PC-9 (cell line): Measurements from ENCODE around the gene ARID4A. TPM values are rescaled to one million over a fixed set of nuclear protein-coding genes. Genes with fewer than 3 reads are reported as not detected.
"Not testable (repeated sequence)": the region's sequence is repeated elsewhere in the genome, so short reads cannot be mapped to it uniquely, and the experiment has no call there.

Experiments used
- BruUV-seq: library from RNA; stranded (reverse); fragments of 400-500 nt; replicated peaks from 2 replicates; lab custom pipeline; 2021; lab: Mats Ljungman, UMichigan
- CTCF ChIA-PET: fragments of 300-600 bp; sonication (Branson Sonifier 250); formaldehyde crosslinking; loops from one replicate; lab custom pipeline; 2022; ENCODE audit warnings: antibody characterized with exemption; lab: Charles Lee
- POLR2A ChIA-PET: fragments of 300-600 bp; sonication (Branson Sonifier 250); formaldehyde crosslinking; loops from one replicate; lab custom pipeline; 2022; ENCODE audit warnings: antibody characterized with exemption; ENCODE audit not compliant: unreplicated experiment; lab: Charles Lee
- DNase-seq, 2 experiments: peaks; one replicate each; pipeline versions ENCODE4 v3.0.0 to v3.0.0-alpha.2; 2015 to 2022; ENCODE audit warnings: mixed read lengths in 1 of 2
- H2AFZ ChIP-seq: fragments of 200-600 bp; sonication (generic); 2 replicates; pipeline ENCODE4 v1.8.1; 2017; ENCODE audit warnings: antibody characterized with exemption
- H3F3A ChIP-seq: fragments of 200-600 bp; sonication (generic); 2 replicates; pipeline ENCODE4 v1.8.1; 2017; ENCODE audit warnings: antibody characterized with exemption, mild to moderate bottlenecking, low read depth; ENCODE audit not compliant: insufficient read depth
- H3K27ac ChIP-seq: fragments of 200-600 bp; sonication (generic); 2 replicates; pipeline ENCODE4 v1.6.1; 2016; ENCODE audit warnings: mixed run types
- H3K27me3 ChIP-seq: fragments of 200-600 bp; sonication (generic); 2 replicates; pipeline ENCODE4 v1.6.1; 2016; ENCODE audit warnings: low read depth, mixed run types; ENCODE audit not compliant: insufficient read depth
- H3K36me3 ChIP-seq: fragments of 200-600 bp; sonication (generic); 2 replicates; pipeline ENCODE4 v1.6.1; 2016; ENCODE audit warnings: low read depth, mixed run types
- H3K4me1 ChIP-seq: fragments of 200-600 bp; sonication (generic); replicated peaks from 2 replicates; pipeline ENCODE4 v1.6.1; 2016; ENCODE audit warnings: mixed run types; ENCODE audit not compliant: insufficient read depth
- H3K4me2 ChIP-seq: fragments of 200-600 bp; sonication (generic); 2 replicates; pipeline ENCODE4 v1.6.1; 2017; ENCODE audit warnings: mixed run types
- H3K4me3 ChIP-seq: fragments of 200-600 bp; sonication (generic); 2 replicates; pipeline ENCODE4 v1.6.1; 2016; ENCODE audit warnings: mixed run types
- H3K79me2 ChIP-seq: fragments of 200-600 bp; sonication (generic); 2 replicates; pipeline ENCODE4 v1.6.1; 2017; ENCODE audit warnings: low read depth, mixed run types
- H3K9me2 ChIP-seq: fragments of 200-600 bp; sonication (generic); 2 replicates; pipeline ENCODE4 v1.8.1; 2017; ENCODE audit warnings: mild to moderate bottlenecking; ENCODE audit not compliant: insufficient read depth
- H3K9me3 ChIP-seq: fragments of 200-600 bp; sonication (generic); 2 replicates; pipeline ENCODE4 v1.8.1; 2016; ENCODE audit warnings: low read depth; ENCODE audit not compliant: insufficient read depth
- H4K20me1 ChIP-seq: fragments of 200-600 bp; sonication (generic); 2 replicates; pipeline ENCODE4 v1.8.1; 2017; ENCODE audit not compliant: insufficient read depth
- EZH2 ChIP-seq: fragments of 200-600 bp; sonication (generic); IDR thresholded peaks from 2 replicates; pipeline ENCODE4 v1.8.0; 2017; ENCODE audit warnings: antibody characterized with exemption, low read depth
- intact Hi-C: fragments of 100-400 bp; cut with micrococcal nuclease; formaldehyde crosslinking; loops from one replicate; pipeline ENCODE4 v1.10.0; 2022; ENCODE audit not compliant: unreplicated experiment
- total RNA-seq: library from RNA; stranded (reverse); gene quantifications from 2 replicates; pipeline ENCODE4 v1.2.3, GENCODE V29; 2021
- TF ChIP-seq, protein P1 (sequence below): fragments of 200-600 bp; sonication (generic); conservative IDR thresholded peaks from 2 replicates; pipeline ENCODE4 v1.6.1; 2017; ENCODE audit warnings: mixed run types, antibody characterized with exemption, mild to moderate bottlenecking, moderate library complexity

The ARID4A gene
- total RNA-seq, 1 experiment from 2014 or later = 22.2 TPM

DNA sequence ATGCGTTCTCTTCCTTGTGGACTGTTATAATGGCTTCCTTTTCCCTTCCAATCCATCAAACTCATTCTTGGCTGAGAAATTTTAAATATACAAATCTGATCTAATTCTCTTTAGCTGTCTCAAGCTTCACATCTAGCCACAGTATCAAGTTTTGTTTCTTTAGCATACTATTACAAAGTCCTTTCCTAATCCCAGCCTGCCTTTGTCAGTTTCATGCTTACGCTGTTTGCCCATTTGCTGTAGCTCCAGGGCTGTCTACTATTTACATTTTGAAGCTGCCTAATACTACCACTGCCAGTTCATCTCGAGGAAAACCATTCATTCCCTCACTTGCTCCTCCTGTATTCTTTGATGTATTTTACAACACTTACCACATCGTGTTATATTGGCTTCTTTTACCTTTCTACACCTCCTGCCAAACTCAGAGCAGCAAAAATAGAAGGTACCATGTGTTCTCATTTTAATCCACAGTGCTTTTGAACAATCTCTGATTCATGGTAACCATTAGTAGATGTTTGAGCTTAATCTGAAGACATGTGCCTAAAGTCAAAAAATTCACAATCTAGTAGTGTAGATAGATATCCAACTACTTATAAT lies 42.9 kb downstream of the ARID4A start:
- no peaks in the 10 kb centered on the region for H3K79me2 ChIP-seq
- no peak for TF ChIP-seq EZH2
- TF ChIP-seq, protein P1, sequence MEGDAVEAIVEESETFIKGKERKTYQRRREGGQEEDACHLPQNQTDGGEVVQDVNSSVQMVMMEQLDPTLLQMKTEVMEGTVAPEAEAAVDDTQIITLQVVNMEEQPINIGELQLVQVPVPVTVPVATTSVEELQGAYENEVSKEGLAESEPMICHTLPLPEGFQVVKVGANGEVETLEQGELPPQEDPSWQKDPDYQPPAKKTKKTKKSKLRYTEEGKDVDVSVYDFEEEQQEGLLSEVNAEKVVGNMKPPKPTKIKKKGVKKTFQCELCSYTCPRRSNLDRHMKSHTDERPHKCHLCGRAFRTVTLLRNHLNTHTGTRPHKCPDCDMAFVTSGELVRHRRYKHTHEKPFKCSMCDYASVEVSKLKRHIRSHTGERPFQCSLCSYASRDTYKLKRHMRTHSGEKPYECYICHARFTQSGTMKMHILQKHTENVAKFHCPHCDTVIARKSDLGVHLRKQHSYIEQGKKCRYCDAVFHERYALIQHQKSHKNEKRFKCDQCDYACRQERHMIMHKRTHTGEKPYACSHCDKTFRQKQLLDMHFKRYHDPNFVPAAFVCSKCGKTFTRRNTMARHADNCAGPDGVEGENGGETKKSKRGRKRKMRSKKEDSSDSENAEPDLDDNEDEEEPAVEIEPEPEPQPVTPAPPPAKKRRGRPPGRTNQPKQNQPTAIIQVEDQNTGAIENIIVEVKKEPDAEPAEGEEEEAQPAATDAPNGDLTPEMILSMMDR = no peak
- no TSS peak for BruUV-seq
- intact Hi-C loops = no loop called here
- CTCF ChIA-PET = no interaction called here
- H3K9me2 ChIP-seq = no peaks in the 10 kb centered on the region
- DNase-seq = no peak
- H3K27ac ChIP-seq = no peak overlapping the region
- no peaks in the 10 kb centered on the region for H3K9me3 ChIP-seq
- H3K36me3 ChIP-seq = no peaks in the 10 kb centered on the region
- no peaks in the 10 kb centered on the region for H3F3A ChIP-seq
- no peak overlapping the region for H3K4me2 ChIP-seq
- POLR2A ChIA-PET = no interaction called here
- no peaks in the 10 kb centered on the region for H3K4me1 ChIP-seq
- no peak overlapping the region for H2AFZ ChIP-seq
- no peak overlapping the region for H3K4me3 ChIP-seq
- no peaks in the 10 kb centered on the region for H3K27me3 ChIP-seq
- H4K20me1 ChIP-seq = no peaks in the 10 kb centered on the region

- H3K9me2 ChIP-seq, CTCF ChIA-PET, intact Hi-C loops, H3K4me2 ChIP-seq, H3K9me3 ChIP-seq, H3K27me3 ChIP-seq, H3K36me3 ChIP-seq, H4K20me1 ChIP-seq, POLR2A ChIA-PET, H3K27ac ChIP-seq, H3K4me3 ChIP-seq, H3F3A ChIP-seq, H2AFZ ChIP-seq, DNase-seq, H3K79me2 ChIP-seq, BruUV-seq, H3K4me1 ChIP-seq: not testable (repeated sequence)
These were observed 45.2 kb downstream of the ARID4A start for GRCh38 chr14:58343535-58343934.

DNA sequence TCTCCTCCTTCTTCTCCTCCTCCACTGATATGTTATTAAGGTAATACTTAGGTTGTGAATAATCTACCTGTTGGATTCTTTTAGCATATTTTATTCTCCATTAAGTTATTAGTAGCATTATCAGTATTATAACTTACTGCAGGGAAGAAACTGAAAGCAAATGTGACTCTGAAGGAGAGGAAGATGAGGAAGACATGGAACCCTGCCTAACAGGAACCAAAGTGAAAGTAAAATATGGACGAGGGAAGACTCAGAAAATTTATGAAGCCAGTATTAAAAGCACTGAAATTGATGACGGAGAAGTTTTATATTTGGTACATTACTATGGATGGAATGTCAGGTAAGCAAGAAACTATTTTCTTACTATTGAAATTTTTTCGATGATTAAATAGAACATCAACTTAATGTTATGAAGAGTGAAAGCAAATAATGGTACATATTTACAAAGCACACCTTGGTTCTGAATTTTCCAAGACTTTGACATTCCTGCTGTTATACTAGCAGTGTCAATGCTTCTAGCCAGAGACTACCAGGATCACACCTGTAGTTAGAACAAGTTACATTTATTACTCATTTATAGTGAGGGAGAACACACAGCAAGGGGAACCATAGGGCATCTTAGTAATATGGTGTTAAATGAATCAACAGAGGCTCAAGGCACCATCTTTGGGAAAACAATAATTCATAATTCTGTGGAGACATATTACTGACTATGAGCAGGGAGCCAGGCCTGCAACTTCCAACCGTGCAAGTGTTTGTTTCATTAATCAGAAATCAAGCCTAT lies 55.4 kb downstream of the ARID4A start:
- no peak overlapping the region for H3K4me3 ChIP-seq
- no peaks in the 10 kb centered on the region for H3K27me3 ChIP-seq
- no peaks in the 10 kb centered on the region for H3F3A ChIP-seq
- H3K79me2 ChIP-seq = no peaks in the 10 kb centered on the region
- CTCF ChIA-PET = no interaction called here
- peaks cover 3% of the 10 kb centered on the region; the same call in 1 of the 2 replicates for H3K36me3 ChIP-seq
- no peaks in the 10 kb centered on the region; the same call in 1 of the 2 replicates for H4K20me1 ChIP-seq
- no peaks in the 10 kb centered on the region for H3K4me1 ChIP-seq
- POLR2A ChIA-PET = no interaction called here
- no TSS peak for BruUV-seq
- intact Hi-C loops = no loop called here
- H2AFZ ChIP-seq = no peak overlapping the region
- no peak for TF ChIP-seq EZH2
- H3K9me3 ChIP-seq = no peaks in the 10 kb centered on the region
- H3K27ac ChIP-seq = no peak overlapping the region
- no peaks in the 10 kb centered on the region for H3K9me2 ChIP-seq
- DNase-seq = no peak
- no peak overlapping the region; the same call in 1 of the 2 replicates for H3K4me2 ChIP-seq

DNA sequence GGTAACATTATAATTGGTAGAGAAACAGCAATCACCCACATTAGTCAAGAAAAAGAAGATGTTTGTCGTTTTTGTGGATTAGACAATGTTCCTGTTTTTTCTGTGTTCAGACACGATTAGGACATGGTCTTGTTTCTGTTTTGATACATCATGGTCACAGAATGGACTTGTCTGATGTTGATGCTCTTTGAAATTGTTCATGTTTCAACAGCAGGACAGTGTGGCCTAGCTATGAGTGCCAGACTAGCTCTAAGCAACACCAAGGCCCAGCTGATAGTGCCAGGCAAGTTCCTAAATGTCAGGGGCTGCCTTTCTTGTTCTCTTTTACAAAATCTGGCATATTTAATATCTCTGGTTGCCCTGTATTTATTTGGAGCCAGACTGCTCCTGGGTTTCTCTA lies 56.5 kb downstream of the ARID4A start:
- BruUV-seq = no TSS peak

More for the DNA sequence above, 56.5 kb downstream of the ARID4A start:
- H3F3A ChIP-seq = no peaks in the 10 kb centered on the region
- no peaks in the 10 kb centered on the region for H3K36me3 ChIP-seq
- POLR2A ChIA-PET = no interaction called here
- H3K79me2 ChIP-seq = no peaks in the 10 kb centered on the region
- DNase-seq = no peak
- H4K20me1 ChIP-seq = no peaks in the 10 kb centered on the region; the same call in 1 of the 2 replicates
- no peaks in the 10 kb centered on the region for H3K9me2 ChIP-seq
- no peaks in the 10 kb centered on the region for H3K9me3 ChIP-seq
- no peak overlapping the region for H3K4me2 ChIP-seq
- no peak overlapping the region for H3K27ac ChIP-seq
- CTCF ChIA-PET = no interaction called here
- intact Hi-C loops = no loop called here
- TF ChIP-seq, protein P1 = no peak
- TF ChIP-seq EZH2 = no peak
- H2AFZ ChIP-seq = no peak overlapping the region
- no peaks in the 10 kb centered on the region for H3K27me3 ChIP-seq
- H3K4me3 ChIP-seq = no peak overlapping the region
- H3K4me1 ChIP-seq = no peaks in the 10 kb centered on the region
